ENCODE data around the gene ZEB2. TPM values are rescaled to one million over a fixed set of nuclear protein-coding genes. Genes with fewer than 3 reads are reported as not detected.
A peak's percentile ranks its signal among the peaks of the same experiment; 100 is the strongest.

ZEB2 gene
- total and polyA plus RNA-seq, 12 donors, result 17.2 to 99.5 (median 83.0) TPM

GRCh38 chr2:144374163-144374661 is 145.7 kb downstream of the ZEB2 start:
- Histone ChIP-seq H3K4me1 (peaks cover 0 to 66% (median 7%) of the 10 kb centered on the region in 9 donors), H3K27me3 (no peaks in the 10 kb centered on the region), H3K36me3 (no peaks in the 10 kb centered on the region), H3K4me3 (no peak overlapping the region), H3K27ac (no peak overlapping the region), H3K9me3 (no peaks in the 10 kb centered on the region)
- ATAC-seq (no peak), DNase-seq (no peak)
- WGBS, 2 donors, result 49 to 63% methylated on average over 6 of the region's 6 CpGs
- intact Hi-C loops (cut with DNase I), result no loop called here
- no peak for TF ChIP-seq CTCF (IDR thresholded peaks at IDR 0.05)

GRCh38 chr2:144372410-144373080 is 147.4 kb downstream of the ZEB2 start:
- ATAC-seq (peak in 7 of 8 donors; percentile 18 to 61 (median 55)), DNase-seq (no peak)
- 50 to 61% methylated on average over 10 of the region's 10 CpGs for WGBS, 2 donors
- Histone ChIP-seq H3K9me3 (no peaks in the 10 kb centered on the region), H3K36me3 (no peaks in the 10 kb centered on the region), H3K4me3 (peak overlapping the region in 4 of 10 donors; percentile 10 to 17 (median 13)), H3K27ac (peak overlapping the region in 4 of 10 donors; percentile 0 to 49 (median 44)), H3K27me3 (no peaks in the 10 kb centered on the region), H3K4me1 (peaks cover 0 to 57% (median 7%) of the 10 kb centered on the region in 9 donors)
- intact Hi-C loops (cut with DNase I), result no loop called here
- no peak for TF ChIP-seq CTCF (IDR thresholded peaks at IDR 0.05)

GRCh38 chr2:144370937-144371584 is 148.9 kb downstream of the ZEB2 start:
- WGBS, 2 donors, result 34 to 39% methylated on average over 4 of the region's 4 CpGs
- H3K27ac ChIP-seq, result no peak overlapping the region
- no peak overlapping the region for H3K4me3 ChIP-seq
- H3K27me3 ChIP-seq, result no peaks in the 10 kb centered on the region
- no peaks in the 10 kb centered on the region for H3K9me3 ChIP-seq
- peaks cover 0 to 48% (median 7%) of the 10 kb centered on the region in 9 donors for H3K4me1 ChIP-seq
- intact Hi-C loops (cut with DNase I), result no loop called here
- no peak for TF ChIP-seq CTCF (IDR thresholded peaks at IDR 0.05)
- no peaks in the 10 kb centered on the region for H3K36me3 ChIP-seq
- no peak for ATAC-seq
- DNase-seq, result no peak

- no peak overlapping the region for H3K4me3 ChIP-seq
- peaks cover 0 to 43% (median 7%) of the 10 kb centered on the region in 9 donors for H3K4me1 ChIP-seq
- no peaks in the 10 kb centered on the region for H3K9me3 ChIP-seq
- no peak for TF ChIP-seq CTCF (IDR thresholded peaks at IDR 0.05)
- H3K36me3 ChIP-seq, result no peaks in the 10 kb centered on the region
- no peak for DNase-seq
- no peak for ATAC-seq
- intact Hi-C loops (cut with DNase I), result no loop called here
- H3K27ac ChIP-seq, result no peak overlapping the region
- no peaks in the 10 kb centered on the region for H3K27me3 ChIP-seq
Observed at GRCh38 chr2:144369416-144369815, 150.5 kb downstream of the ZEB2 start.
